T-helper 1 cell treated with Interleukin-12 subunit alpha and Interleukin-12 subunit beta and Interleukin-4 antibody, amounts not matched to agents 30 μg/mL and 1 μg/mL, for 36 hours (primary cell): ENCODE measurements around the gene LRRC27.

ENCODE experiments used
- H3K27ac Mint-ChIP-seq: one replicate; pipeline ENCODE4 v1.8.0; 2021; ENCODE audit warnings: mild to moderate bottlenecking, mixed read lengths
- H3K27me3 Mint-ChIP-seq: one replicate; pipeline ENCODE4 v1.8.0; 2021; ENCODE audit warnings: low read depth, mixed read lengths
- H3K36me3 Mint-ChIP-seq: one replicate; pipeline ENCODE4 v1.8.0; 2021; ENCODE audit warnings: low read depth, mixed read lengths
- H3K4me1 Mint-ChIP-seq: one replicate; pipeline ENCODE4 v1.8.0; 2021; ENCODE audit warnings: low read depth, mixed read lengths
- H3K4me3 Mint-ChIP-seq: one replicate; pipeline ENCODE4 v1.8.0; 2021; ENCODE audit warnings: mild to moderate bottlenecking, moderate library complexity, mixed read lengths
- H3K9me3 Mint-ChIP-seq: one replicate; pipeline ENCODE4 v1.8.0; 2021; ENCODE audit warnings: mixed read lengths

The LRRC27 gene

GRCh38 chr10:132361581-132362101, 29.6 kb downstream of the LRRC27 start:
- Mint-ChIP-seq H3K27ac (no peak overlapping the region), H3K9me3 (peaks cover 6% of the 10 kb centered on the region), H3K36me3 (no peaks in the 10 kb centered on the region), H3K27me3 (no peaks in the 10 kb centered on the region), H3K4me3 (no peak overlapping the region), H3K4me1 (no peaks in the 10 kb centered on the region)

- H3K27ac Mint-ChIP-seq = no peak overlapping the region
- H3K9me3 Mint-ChIP-seq = peaks cover 6% of the 10 kb centered on the region
- H3K4me3 Mint-ChIP-seq = no peak overlapping the region
- H3K4me1 Mint-ChIP-seq = no peaks in the 10 kb centered on the region
- no peaks in the 10 kb centered on the region for H3K36me3 Mint-ChIP-seq
- peaks cover 3% of the 10 kb centered on the region for H3K27me3 Mint-ChIP-seq
Measured at GRCh38 chr10:132362151-132362611, 30.2 kb downstream of the LRRC27 start.

- Mint-ChIP-seq H3K9me3 (peaks cover 6% of the 10 kb centered on the region), H3K36me3 (no peaks in the 10 kb centered on the region), H3K4me1 (no peaks in the 10 kb centered on the region), H3K27ac (no peak overlapping the region), H3K27me3 (peaks cover 8% of the 10 kb centered on the region), H3K4me3 (no peak overlapping the region)
Measured at GRCh38 chr10:132363376-132363775, 31.4 kb downstream of the LRRC27 start.

GRCh38 chr10:132363921-132364593, 32.1 kb downstream of the LRRC27 start:
- H3K27ac Mint-ChIP-seq = no peak overlapping the region
- no peaks in the 10 kb centered on the region for H3K4me1 Mint-ChIP-seq
- no peak overlapping the region for H3K4me3 Mint-ChIP-seq
- H3K36me3 Mint-ChIP-seq = no peaks in the 10 kb centered on the region
- H3K27me3 Mint-ChIP-seq = peaks cover 12% of the 10 kb centered on the region
- H3K9me3 Mint-ChIP-seq = peaks cover 6% of the 10 kb centered on the region

- Mint-ChIP-seq H3K27ac (peak overlapping the region; percentile 12), H3K9me3 (peaks cover 6% of the 10 kb centered on the region), H3K4me1 (no peaks in the 10 kb centered on the region), H3K36me3 (no peaks in the 10 kb centered on the region), H3K4me3 (no peak overlapping the region), H3K27me3 (peaks cover 12% of the 10 kb centered on the region)
Measured at GRCh38 chr10:132364594-132364970, 32.6 kb downstream of the LRRC27 start.

- Mint-ChIP-seq H3K27ac (no peak overlapping the region), H3K36me3 (no peaks in the 10 kb centered on the region), H3K27me3 (peaks cover 12% of the 10 kb centered on the region), H3K9me3 (peaks cover 6% of the 10 kb centered on the region), H3K4me1 (no peaks in the 10 kb centered on the region), H3K4me3 (no peak overlapping the region)
Measured at GRCh38 chr10:132365102-132365501, 33.1 kb downstream of the LRRC27 start.

GRCh38 chr10:132366006-132366405, 34.0 kb downstream of the LRRC27 start:
- H3K27me3 Mint-ChIP-seq = peaks cover 12% of the 10 kb centered on the region
- no peak overlapping the region for H3K4me3 Mint-ChIP-seq
- no peaks in the 10 kb centered on the region for H3K36me3 Mint-ChIP-seq
- H3K9me3 Mint-ChIP-seq = peaks cover 6% of the 10 kb centered on the region
- no peaks in the 10 kb centered on the region for H3K4me1 Mint-ChIP-seq
- no peak overlapping the region for H3K27ac Mint-ChIP-seq

- Mint-ChIP-seq H3K27ac (no peak overlapping the region), H3K4me1 (no peaks in the 10 kb centered on the region), H3K27me3 (peaks cover 12% of the 10 kb centered on the region), H3K9me3 (peaks cover 6% of the 10 kb centered on the region), H3K4me3 (no peak overlapping the region), H3K36me3 (no peaks in the 10 kb centered on the region)
Measured at GRCh38 chr10:132366499-132366898, 34.5 kb downstream of the LRRC27 start.

- no peaks in the 10 kb centered on the region for H3K36me3 Mint-ChIP-seq
- H3K4me1 Mint-ChIP-seq = peaks cover 3% of the 10 kb centered on the region
- no peak overlapping the region for H3K4me3 Mint-ChIP-seq
- H3K9me3 Mint-ChIP-seq = peaks cover 6% of the 10 kb centered on the region
- no peak overlapping the region for H3K27ac Mint-ChIP-seq
- peaks cover 12% of the 10 kb centered on the region for H3K27me3 Mint-ChIP-seq
Measured at GRCh38 chr10:132368391-132368790, 36.4 kb downstream of the LRRC27 start.

- no peak overlapping the region for H3K27ac Mint-ChIP-seq
- peaks cover 3% of the 10 kb centered on the region for H3K4me1 Mint-ChIP-seq
- H3K9me3 Mint-ChIP-seq = peaks cover 6% of the 10 kb centered on the region
- no peaks in the 10 kb centered on the region for H3K36me3 Mint-ChIP-seq
- H3K4me3 Mint-ChIP-seq = no peak overlapping the region
- H3K27me3 Mint-ChIP-seq = peaks cover 12% of the 10 kb centered on the region
Measured at GRCh38 chr10:132368881-132369635, 37.1 kb downstream of the LRRC27 start.

- Mint-ChIP-seq H3K27me3 (peaks cover 12% of the 10 kb centered on the region), H3K27ac (no peak overlapping the region), H3K4me1 (peaks cover 3% of the 10 kb centered on the region), H3K9me3 (peaks cover 2% of the 10 kb centered on the region), H3K4me3 (no peak overlapping the region), H3K36me3 (no peaks in the 10 kb centered on the region)
Measured at GRCh38 chr10:132369636-132370185, 37.7 kb downstream of the LRRC27 start.

- peaks cover 12% of the 10 kb centered on the region for H3K27me3 Mint-ChIP-seq
- H3K9me3 Mint-ChIP-seq = no peaks in the 10 kb centered on the region
Measured at GRCh38 chr10:132370426-132371340, 38.7 kb downstream of the LRRC27 start.

GRCh38 chr10:132371641-132372081, 39.7 kb downstream of the LRRC27 start:
- H3K4me3 Mint-ChIP-seq = no peak overlapping the region
- no peaks in the 10 kb centered on the region for H3K9me3 Mint-ChIP-seq
- H3K4me1 Mint-ChIP-seq = peaks cover 3% of the 10 kb centered on the region

More at GRCh38 chr10:132370426-132371340, 38.7 kb downstream of the LRRC27 start:
- Mint-ChIP-seq H3K36me3 (no peaks in the 10 kb centered on the region), H3K4me1 (peaks cover 3% of the 10 kb centered on the region), H3K4me3 (no peak overlapping the region), H3K27ac (no peak overlapping the region)

More at GRCh38 chr10:132371641-132372081, 39.7 kb downstream of the LRRC27 start:
- Mint-ChIP-seq H3K27me3 (peaks cover 12% of the 10 kb centered on the region), H3K27ac (no peak overlapping the region), H3K36me3 (no peaks in the 10 kb centered on the region)
